GM12873 (cell line): ENCODE measurements around the gene TSPAN6.

Experiments used
- TF ChIP-seq, protein P1 (sequence below): IDR thresholded peaks from 2 replicates; pipeline ENCODE4 v1.5.1; 2012; ENCODE audit warnings: low read depth, mild to moderate bottlenecking, moderate library complexity, low read length, control low read depth; ENCODE audit not compliant: insufficient read depth; ENCODE audit errors: missing control alignments

The TSPAN6 gene

DNA sequence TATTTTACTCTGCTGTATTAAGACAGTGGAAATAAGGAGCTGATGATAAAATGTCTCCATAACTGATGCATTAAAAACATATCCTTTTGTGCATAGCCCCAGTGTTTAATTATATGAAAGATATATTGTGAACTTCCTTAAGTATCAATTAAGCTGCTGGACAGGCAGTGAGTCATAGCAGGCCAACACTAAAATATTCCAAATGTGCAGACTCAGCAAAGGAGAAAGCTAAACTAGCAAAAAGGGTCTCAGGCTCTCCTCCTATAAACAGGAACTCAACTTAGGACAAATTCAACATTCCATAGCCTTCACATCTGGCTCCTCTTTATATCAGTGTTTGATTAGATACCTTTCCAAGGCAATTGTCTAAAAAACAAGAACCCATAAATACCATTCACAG, 36.3 kb downstream of the TSPAN6 start:
- TF ChIP-seq, protein P1, sequence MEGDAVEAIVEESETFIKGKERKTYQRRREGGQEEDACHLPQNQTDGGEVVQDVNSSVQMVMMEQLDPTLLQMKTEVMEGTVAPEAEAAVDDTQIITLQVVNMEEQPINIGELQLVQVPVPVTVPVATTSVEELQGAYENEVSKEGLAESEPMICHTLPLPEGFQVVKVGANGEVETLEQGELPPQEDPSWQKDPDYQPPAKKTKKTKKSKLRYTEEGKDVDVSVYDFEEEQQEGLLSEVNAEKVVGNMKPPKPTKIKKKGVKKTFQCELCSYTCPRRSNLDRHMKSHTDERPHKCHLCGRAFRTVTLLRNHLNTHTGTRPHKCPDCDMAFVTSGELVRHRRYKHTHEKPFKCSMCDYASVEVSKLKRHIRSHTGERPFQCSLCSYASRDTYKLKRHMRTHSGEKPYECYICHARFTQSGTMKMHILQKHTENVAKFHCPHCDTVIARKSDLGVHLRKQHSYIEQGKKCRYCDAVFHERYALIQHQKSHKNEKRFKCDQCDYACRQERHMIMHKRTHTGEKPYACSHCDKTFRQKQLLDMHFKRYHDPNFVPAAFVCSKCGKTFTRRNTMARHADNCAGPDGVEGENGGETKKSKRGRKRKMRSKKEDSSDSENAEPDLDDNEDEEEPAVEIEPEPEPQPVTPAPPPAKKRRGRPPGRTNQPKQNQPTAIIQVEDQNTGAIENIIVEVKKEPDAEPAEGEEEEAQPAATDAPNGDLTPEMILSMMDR: no peak

DNA sequence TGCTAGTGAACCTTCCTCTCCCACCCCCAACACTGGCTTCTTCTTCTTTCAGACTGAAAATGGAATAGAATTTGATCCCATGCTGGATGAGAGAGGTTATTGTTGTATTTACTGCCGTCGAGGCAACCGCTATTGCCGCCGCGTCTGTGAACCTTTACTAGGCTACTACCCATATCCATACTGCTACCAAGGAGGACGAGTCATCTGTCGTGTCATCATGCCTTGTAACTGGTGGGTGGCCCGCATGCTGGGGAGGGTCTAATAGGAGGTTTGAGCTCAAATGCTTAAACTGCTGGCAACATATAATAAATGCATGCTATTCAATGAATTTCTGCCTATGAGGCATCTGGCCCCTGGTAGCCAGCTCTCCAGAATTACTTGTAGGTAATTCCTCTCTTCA, 37.1 kb downstream of the TSPAN6 start:
- TF ChIP-seq, protein P1: no peak

DNA sequence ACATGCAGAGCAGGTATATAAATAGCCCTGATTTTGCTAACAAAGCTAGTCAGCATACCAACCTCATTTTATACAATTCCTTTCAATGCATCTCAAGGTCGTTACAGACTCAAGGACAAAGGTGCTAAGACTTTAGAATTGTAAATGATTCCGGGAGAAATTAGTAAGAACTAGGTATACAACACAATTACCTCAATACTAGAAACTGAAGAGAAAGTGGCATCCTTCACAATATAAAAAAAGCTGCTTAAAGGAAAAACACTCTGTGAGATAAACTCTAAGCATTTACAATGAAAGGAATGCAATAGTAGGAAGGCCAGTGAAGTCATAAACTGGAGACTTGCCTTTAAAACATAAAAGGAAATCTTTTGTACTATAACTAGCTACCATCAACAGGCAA, 40.0 kb downstream of the TSPAN6 start:
- TF ChIP-seq, protein P1: no peak

DNA sequence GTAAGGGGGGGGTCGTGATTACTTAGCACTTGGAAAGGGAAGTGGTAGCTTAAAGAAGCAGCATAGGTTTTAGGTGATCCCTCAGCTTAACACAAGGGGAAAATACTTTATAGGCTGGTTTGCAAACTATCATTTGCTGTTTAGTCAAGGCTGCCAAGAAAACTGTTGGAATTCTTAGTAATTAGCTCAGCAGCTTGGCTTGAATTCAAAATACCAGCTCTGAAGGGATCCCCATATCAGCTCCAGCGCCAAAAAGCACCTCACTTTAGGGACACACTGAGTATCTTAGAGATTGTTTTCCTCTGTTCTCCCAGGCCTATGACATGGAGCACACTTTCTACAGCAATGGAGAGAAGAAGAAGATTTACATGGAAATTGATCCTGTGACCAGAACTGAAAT, 43.0 kb downstream of the TSPAN6 start:
- TF ChIP-seq, protein P1: no peak

DNA sequence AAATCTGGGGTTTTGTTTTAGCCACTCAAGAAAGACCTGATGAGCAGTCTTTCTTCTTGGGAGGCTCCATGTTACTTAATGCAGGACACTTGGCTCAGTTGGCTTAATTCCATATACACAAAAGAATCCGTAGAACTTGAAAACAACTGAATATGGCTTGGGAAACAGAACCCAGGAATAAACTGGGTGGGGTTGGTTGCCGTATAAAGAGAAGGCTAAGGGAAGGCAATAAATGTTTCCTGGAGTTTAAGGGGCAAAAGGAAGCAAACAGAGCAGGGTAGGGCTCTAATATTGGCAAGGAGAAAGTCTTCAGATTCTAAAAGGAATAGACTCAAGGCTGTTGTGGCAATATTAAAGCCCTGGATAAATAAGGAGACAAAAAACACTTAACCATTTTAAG, 43.5 kb downstream of the TSPAN6 start:
- TF ChIP-seq, protein P1: no peak

DNA sequence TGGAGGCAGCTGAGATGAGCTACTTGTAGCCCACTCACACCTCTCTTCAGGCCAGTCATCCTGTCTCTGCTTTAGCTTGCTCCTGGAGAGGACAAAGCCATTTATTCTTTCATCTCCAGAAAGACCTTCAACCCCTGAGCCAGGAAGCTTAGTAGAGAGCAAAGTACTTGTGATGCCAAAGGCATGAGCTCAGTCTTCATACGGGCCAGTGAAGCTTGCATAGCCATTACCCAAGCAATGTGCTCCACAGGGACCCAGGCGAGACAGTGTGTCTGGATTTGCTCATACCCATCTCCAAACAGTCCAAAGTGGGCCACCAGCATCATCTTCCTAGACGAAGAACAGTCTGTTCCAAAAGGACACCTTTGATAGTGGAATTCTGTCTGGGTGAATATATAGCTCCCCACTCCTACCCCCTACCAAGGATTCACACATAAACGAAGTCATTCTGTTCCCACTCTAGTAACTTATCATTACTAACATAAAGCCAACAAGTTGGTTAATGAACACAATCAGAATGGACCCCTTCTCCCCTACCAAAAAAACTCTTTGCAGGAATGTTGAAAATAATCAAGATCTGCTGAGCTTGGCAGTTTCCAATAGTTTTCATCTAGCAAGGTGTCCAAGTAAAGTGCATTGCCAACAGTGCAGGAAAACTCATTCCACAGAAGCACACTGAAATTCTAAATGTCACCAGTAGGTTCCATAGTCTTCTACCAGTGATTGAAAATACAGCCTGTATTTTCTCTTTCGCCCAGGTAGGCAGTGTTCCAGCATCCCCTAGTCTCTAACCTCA, 45.2 kb downstream of the TSPAN6 start:
- TF ChIP-seq, protein P1: no peak

DNA sequence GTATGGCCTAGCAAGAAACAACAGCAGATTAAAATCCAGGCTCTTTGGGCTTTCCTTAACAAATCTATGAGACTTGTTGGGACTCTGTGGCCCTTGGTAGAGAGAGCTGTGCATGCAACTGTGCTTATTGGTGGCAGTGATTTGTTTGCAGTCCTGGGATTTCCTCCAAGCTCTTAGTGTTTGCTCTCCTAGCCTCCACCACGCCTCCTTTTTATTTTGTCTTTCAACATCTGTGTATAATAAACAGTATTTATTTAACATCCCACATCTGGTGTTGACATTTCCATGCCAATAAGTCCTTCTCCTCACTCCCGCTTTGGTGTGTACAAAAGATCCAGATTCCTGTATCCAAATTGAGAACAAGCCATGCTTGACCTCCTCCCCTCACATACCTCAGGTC, 48.7 kb downstream of the TSPAN6 start:
- TF ChIP-seq, protein P1: no peak
